HepG2 (cell line): ENCODE results near the gene MAJIN. TPM values are rescaled to one million over a fixed set of nuclear protein-coding genes. Genes with fewer than 3 reads are reported as not detected.

Experiments
- ATF5 ChIP-seq: sonication (generic); formaldehyde crosslinking; IDR thresholded peaks from 2 replicates; pipeline ENCODE4 v1.4.0; 2020; ENCODE audit warnings: mild to moderate bottlenecking, low read depth, missing genetic modification reagents
- CBX1 ChIP-seq: IDR thresholded peaks from one replicate; pipeline ENCODE4 v1.6.1; 2016; ENCODE audit warnings: antibody characterized with exemption, low read depth
- CBX5 ChIP-seq: sonication (generic); formaldehyde crosslinking; IDR thresholded peaks from 2 replicates; pipeline ENCODE4 v1.4.0; 2020; ENCODE audit warnings: missing genetic modification reagents, borderline replicate concordance
- ERF ChIP-seq: IDR thresholded peaks from 2 replicates; pipeline ENCODE4 v1.6.1; 2018; ENCODE audit warnings: missing biosample characterization, missing genetic modification reagents
- FOXP1 ChIP-seq, 2 experiments: fragments of 450-650 bp in 1 of 2; IDR thresholded peaks; 2 replicates each; pipeline ENCODE4 v1.6.1; 2017 to 2018; ENCODE audit warnings: antibody characterized with exemption in 1 of 2
- HHEX ChIP-seq: IDR thresholded peaks from 2 replicates; pipeline ENCODE4 v1.6.1; 2016; ENCODE audit warnings: control low read depth
- HIC2 ChIP-seq: sonication (generic); formaldehyde crosslinking; IDR thresholded peaks from 2 replicates; pipeline ENCODE4 v1.9.0; 2022; ENCODE audit warnings: low read depth, missing genetic modification reagents
- PCBP2 ChIP-seq: fragments of 200-400 bp; formaldehyde crosslinking; optimal IDR thresholded peaks from 2 replicates; pipeline ENCODE3; 2018; ENCODE audit warnings: low read length, low read depth; ENCODE audit not compliant: poor library complexity, severe bottlenecking
- PHB2 ChIP-seq: fragments of 450-650 bp; IDR thresholded peaks from 2 replicates; pipeline ENCODE4 v1.6.1; 2018; ENCODE audit not compliant: partially characterized antibody
- SSRP1 ChIP-seq: IDR thresholded peaks from 2 replicates; pipeline ENCODE4 v1.6.1; 2016; ENCODE audit warnings: control low read depth
- ZNF207 ChIP-seq: fragments of 450-650 bp; IDR thresholded peaks from 2 replicates; pipeline ENCODE4 v1.6.1; 2016; ENCODE audit warnings: antibody characterized with exemption, borderline replicate concordance
- ZNF777 ChIP-seq: sonication (generic); formaldehyde crosslinking; IDR thresholded peaks from 2 replicates; pipeline ENCODE4 v1.4.0; 2020; ENCODE audit warnings: missing genetic modification reagents
- ZNF792 ChIP-seq: IDR thresholded peaks from 2 replicates; pipeline ENCODE4 v1.6.1; 2016
- ZNF883 ChIP-seq: sonication (generic); formaldehyde crosslinking; IDR thresholded peaks from 2 replicates; pipeline ENCODE4 v1.5.1; 2020; ENCODE audit warnings: mild to moderate bottlenecking, missing genetic modification reagents; ENCODE audit errors: not compliant biosample characterization
- polyA plus RNA-seq, 8 experiments: library from polyadenylated mRNA; depleted of rRNA in 3 of 8; stranded (reverse) in 7 of 8; unstranded in 1 of 8; fragments of >200 nt; fragmentation: Illumina TruSeq in 4 of 8; extraction: Trizol in 4 of 8; gene quantifications; 2 replicates each; pipeline versions ENCODE4 v1.2.1 to v1.2.3, GENCODE V29; 2011 to 2016; ENCODE audit warnings: low read depth in 4 of 8, missing spikeins in 1 of 8, mixed read lengths in 1 of 8; ENCODE audit not compliant: insufficient read depth in 1 of 8
- total RNA-seq, 5 experiments: library from RNA; depleted of rRNA; stranded (reverse); fragments of >200 nt; fragmentation: Illumina TruSeq; extraction: Trizol; gene quantifications; 2 replicates each; pipeline ENCODE4 v1.2.3, GENCODE V29; 2016; ENCODE audit warnings: low read depth in 1 of 5
- TF ChIP-seq, protein P1 (sequence below): sonication (generic); formaldehyde crosslinking; IDR thresholded peaks from 2 replicates; pipeline ENCODE4 v1.4.0; 2020; ENCODE audit warnings: mild to moderate bottlenecking, missing genetic modification reagents
- TF ChIP-seq, protein P2 (sequence below), 2 experiments: fragments of 450-650 bp in 1 of 2; sonication (generic) in 1 of 2; formaldehyde crosslinking in 1 of 2; IDR thresholded peaks; 2 replicates each; pipeline versions ENCODE4 v1.6.1 to v1.8.0; 2016 to 2022; ENCODE audit warnings: antibody characterized with exemption in 1 of 2, mild to moderate bottlenecking in 1 of 2, missing genetic modification reagents in 1 of 2

MAJIN gene
- total and polyA plus RNA-seq, 2 of the 13 experiments (the other 11 are each of a cell fraction or from before 2014, with no cell fraction given) = not detected

- TF ChIP-seq HIC2 (no peak), ZNF792 (CRISPR knock-in tag) (no peak), ATF5 (no peak), CBX5 (CRISPR knock-in tag) (no peak), PCBP2 (no peak), ERF (CRISPR knock-in tag) (no peak), PHB2 (no peak), CBX1 (no peak), HHEX (CRISPR knock-in tag) (no peak), ZNF207 (no peak), SSRP1 (CRISPR knock-in tag) (no peak), ZNF883 (peak; percentile 84), FOXP1 (IDR thresholded peaks at IDR 0.05) (no peak), FOXP1 (CRISPR knock-in tag; IDR thresholded peaks at IDR 0.05) (no peak), ZNF777 (0 out of 2 replicates have a peak, but pooled peaks have one; percentile 35)
- TF ChIP-seq, protein P1, sequence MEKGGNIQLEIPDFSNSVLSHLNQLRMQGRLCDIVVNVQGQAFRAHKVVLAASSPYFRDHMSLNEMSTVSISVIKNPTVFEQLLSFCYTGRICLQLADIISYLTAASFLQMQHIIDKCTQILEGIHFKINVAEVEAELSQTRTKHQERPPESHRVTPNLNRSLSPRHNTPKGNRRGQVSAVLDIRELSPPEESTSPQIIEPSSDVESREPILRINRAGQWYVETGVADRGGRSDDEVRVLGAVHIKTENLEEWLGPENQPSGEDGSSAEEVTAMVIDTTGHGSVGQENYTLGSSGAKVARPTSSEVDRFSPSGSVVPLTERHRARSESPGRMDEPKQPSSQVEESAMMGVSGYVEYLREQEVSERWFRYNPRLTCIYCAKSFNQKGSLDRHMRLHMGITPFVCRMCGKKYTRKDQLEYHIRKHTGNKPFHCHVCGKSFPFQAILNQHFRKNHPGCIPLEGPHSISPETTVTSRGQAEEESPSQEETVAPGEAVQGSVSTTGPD = no peak
- TF ChIP-seq, protein P2, sequence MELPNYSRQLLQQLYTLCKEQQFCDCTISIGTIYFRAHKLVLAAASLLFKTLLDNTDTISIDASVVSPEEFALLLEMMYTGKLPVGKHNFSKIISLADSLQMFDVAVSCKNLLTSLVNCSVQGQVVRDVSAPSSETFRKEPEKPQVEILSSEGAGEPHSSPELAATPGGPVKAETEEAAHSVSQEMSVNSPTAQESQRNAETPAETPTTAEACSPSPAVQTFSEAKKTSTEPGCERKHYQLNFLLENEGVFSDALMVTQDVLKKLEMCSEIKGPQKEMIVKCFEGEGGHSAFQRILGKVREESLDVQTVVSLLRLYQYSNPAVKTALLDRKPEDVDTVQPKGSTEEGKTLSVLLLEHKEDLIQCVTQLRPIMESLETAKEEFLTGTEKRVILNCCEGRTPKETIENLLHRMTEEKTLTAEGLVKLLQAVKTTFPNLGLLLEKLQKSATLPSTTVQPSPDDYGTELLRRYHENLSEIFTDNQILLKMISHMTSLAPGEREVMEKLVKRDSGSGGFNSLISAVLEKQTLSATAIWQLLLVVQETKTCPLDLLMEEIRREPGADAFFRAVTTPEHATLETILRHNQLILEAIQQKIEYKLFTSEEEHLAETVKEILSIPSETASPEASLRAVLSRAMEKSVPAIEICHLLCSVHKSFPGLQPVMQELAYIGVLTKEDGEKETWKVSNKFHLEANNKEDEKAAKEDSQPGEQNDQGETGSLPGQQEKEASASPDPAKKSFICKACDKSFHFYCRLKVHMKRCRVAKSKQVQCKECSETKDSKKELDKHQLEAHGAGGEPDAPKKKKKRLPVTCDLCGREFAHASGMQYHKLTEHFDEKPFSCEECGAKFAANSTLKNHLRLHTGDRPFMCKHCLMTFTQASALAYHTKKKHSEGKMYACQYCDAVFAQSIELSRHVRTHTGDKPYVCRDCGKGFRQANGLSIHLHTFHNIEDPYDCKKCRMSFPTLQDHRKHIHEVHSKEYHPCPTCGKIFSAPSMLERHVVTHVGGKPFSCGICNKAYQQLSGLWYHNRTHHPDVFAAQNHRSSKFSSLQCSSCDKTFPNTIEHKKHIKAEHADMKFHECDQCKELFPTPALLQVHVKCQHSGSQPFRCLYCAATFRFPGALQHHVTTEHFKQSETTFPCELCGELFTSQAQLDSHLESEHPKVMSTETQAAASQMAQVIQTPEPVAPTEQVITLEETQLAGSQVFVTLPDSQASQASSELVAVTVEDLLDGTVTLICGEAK (IDR thresholded peaks at IDR 0.05) = no peak
- TF ChIP-seq, protein P2 (CRISPR knock-in tag; IDR thresholded peaks at IDR 0.05) = peak; percentile 54; the same call in 1 of the 2 replicates
Measured at GRCh38 chr11:64934682-64935358, 37.1 kb downstream of the MAJIN start (continued).
